Measurements from ENCODE around the gene KPNA2. TPM values are rescaled to one million over a fixed set of nuclear protein-coding genes. Genes with fewer than 3 reads are reported as not detected.
A peak's percentile ranks its signal among the peaks of the same experiment; 100 is the strongest.

The KPNA2 gene
- total and polyA plus RNA-seq, 9 of the 15 experiments (the other 6 are each of a cell fraction or from before 2014, with no cell fraction given): 132 to 984 (median 241) TPM

DNA sequence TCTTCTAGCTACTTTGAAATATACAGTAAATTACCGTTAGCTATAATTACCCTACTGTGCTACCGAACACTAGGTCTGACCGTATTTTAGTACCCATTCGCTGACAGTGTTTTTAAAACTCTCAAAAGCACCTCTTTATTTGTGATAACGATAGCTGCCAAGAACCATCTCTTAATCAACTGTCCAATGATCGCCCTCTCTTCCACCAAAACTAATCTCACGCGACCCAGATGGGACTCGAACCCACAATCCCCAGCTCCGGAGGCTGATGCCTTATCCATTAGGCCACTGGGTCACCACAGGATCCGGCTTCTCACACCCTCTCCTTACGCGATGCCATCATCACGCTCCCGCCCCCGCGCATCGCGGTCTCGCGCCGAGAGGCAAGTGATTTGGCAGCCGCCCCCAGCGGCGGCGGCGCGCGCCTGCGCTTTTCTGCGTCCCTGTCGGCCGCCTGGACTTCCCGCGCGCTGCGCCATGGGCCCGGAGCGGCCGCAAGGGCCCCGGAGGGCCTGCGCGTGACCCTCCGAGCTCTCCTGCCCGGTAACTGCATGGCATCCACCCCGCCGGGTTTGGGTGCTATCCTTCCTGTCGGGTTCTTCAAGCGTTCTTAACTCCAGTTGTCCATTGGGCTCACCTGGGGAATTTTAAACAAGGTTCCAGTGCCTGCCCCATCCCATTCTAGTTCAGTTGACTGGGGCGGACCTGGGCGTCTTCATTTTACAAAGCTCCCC is 15.7 kb upstream of the KPNA2 start (continued):
- peak; percentile 94 for TF ChIP-seq RBM22 (IDR thresholded peaks at IDR 0.05; ENCODE audit: low read depth, low read length, poor library complexity, severe bottlenecking)
- peak; percentile 97 for TF ChIP-seq RBFOX2 (IDR thresholded peaks at IDR 0.05; ENCODE audit: low read depth, low read length)
- TF ChIP-seq, protein P1, sequence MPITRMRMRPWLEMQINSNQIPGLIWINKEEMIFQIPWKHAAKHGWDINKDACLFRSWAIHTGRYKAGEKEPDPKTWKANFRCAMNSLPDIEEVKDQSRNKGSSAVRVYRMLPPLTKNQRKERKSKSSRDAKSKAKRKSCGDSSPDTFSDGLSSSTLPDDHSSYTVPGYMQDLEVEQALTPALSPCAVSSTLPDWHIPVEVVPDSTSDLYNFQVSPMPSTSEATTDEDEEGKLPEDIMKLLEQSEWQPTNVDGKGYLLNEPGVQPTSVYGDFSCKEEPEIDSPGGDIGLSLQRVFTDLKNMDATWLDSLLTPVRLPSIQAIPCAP (CRISPR knock-in tag; IDR thresholded peaks at IDR 0.05; ENCODE audit: borderline replicate concordance): no peak
- TF ChIP-seq MTA2 (IDR thresholded peaks at IDR 0.05; ENCODE audit: low read depth): no peak
- no peak for TF ChIP-seq RBM34 (IDR thresholded peaks at IDR 0.05; ENCODE audit: borderline replicate concordance, insufficient read depth, low read length)
- TF ChIP-seq, protein P2, sequence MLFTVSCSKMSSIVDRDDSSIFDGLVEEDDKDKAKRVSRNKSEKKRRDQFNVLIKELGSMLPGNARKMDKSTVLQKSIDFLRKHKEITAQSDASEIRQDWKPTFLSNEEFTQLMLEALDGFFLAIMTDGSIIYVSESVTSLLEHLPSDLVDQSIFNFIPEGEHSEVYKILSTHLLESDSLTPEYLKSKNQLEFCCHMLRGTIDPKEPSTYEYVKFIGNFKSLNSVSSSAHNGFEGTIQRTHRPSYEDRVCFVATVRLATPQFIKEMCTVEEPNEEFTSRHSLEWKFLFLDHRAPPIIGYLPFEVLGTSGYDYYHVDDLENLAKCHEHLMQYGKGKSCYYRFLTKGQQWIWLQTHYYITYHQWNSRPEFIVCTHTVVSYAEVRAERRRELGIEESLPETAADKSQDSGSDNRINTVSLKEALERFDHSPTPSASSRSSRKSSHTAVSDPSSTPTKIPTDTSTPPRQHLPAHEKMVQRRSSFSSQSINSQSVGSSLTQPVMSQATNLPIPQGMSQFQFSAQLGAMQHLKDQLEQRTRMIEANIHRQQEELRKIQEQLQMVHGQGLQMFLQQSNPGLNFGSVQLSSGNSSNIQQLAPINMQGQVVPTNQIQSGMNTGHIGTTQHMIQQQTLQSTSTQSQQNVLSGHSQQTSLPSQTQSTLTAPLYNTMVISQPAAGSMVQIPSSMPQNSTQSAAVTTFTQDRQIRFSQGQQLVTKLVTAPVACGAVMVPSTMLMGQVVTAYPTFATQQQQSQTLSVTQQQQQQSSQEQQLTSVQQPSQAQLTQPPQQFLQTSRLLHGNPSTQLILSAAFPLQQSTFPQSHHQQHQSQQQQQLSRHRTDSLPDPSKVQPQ (CRISPR knock-in tag; IDR thresholded peaks at IDR 0.05; ENCODE audit: borderline replicate concordance): no peak
- TF ChIP-seq, protein P3, sequence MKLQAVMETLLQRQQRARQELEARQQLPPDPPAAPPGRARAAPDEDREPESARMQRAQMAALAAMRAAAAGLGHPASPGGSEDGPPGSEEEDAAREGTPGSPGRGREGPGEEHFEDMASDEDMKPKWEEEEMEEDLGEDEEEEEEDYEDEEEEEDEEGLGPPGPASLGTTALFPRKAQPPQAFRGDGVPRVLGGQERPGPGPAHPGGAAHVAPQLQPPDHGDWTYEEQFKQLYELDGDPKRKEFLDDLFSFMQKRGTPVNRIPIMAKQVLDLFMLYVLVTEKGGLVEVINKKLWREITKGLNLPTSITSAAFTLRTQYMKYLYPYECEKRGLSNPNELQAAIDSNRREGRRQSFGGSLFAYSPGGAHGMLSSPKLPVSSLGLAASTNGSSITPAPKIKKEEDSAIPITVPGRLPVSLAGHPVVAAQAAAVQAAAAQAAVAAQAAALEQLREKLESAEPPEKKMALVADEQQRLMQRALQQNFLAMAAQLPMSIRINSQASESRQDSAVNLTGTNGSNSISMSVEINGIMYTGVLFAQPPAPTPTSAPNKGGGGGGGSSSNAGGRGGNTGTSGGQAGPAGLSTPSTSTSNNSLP (IDR thresholded peaks at IDR 0.05; ENCODE audit: borderline replicate concordance, low read depth, low read length): peak; percentile 97
- TF ChIP-seq ETS2 (tag; IDR thresholded peaks at IDR 0.05; ENCODE audit: borderline replicate concordance, poor library complexity, severe bottlenecking): no peak
- peak; percentile 89; the same call in 1 of the 2 replicates for TF ChIP-seq LCOR (CRISPR knock-in tag; IDR thresholded peaks at IDR 0.05)
- peak; percentile 87; the same call in 1 of the 2 replicates for TF ChIP-seq NFRKB (IDR thresholded peaks at IDR 0.05; ENCODE audit: low read depth)
- peak; percentile 77 for TF ChIP-seq ZBTB1 (CRISPR knock-in tag; IDR thresholded peaks at IDR 0.05; ENCODE audit: borderline replicate concordance, low read depth)
- TF ChIP-seq CSDE1 (IDR thresholded peaks at IDR 0.05): peak in 1 of 2 experiments; percentile 92; a peak in 2 of 4 replicates
- TF ChIP-seq NR2F6 (CRISPR knock-in tag; IDR thresholded peaks at IDR 0.05): peak; percentile 83; the same call in 1 of the 2 replicates
- TF ChIP-seq KHSRP (IDR thresholded peaks at IDR 0.05): no peak
- TF ChIP-seq, protein P4, sequence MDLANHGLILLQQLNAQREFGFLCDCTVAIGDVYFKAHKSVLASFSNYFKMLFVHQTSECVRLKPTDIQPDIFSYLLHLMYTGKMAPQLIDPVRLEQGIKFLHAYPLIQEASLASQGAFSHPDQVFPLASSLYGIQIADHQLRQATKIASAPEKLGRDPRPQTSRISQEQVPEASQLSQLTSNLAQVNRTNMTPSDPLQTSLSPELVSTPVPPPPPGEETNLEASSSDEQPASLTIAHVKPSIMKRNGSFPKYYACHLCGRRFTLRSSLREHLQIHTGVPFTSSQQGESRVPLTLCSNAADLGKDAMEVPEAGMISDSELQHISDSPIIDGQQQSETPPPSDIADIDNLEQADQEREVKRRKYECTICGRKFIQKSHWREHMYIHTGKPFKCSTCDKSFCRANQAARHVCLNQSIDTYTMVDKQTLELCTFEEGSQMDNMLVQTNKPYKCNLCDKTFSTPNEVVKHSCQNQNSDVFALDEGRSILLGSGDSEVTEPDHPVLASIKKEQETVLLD (IDR thresholded peaks at IDR 0.05): peak; percentile 82; the same call in 1 of the 2 replicates
- TF ChIP-seq ETV6 (IDR thresholded peaks at IDR 0.05; ENCODE audit: borderline replicate concordance in 1 of 2, low read depth in 2 of 2, low read length in 1 of 2): no peak
- TF ChIP-seq ETV6 (CRISPR knock-in tag; IDR thresholded peaks at IDR 0.05; ENCODE audit: borderline replicate concordance): no peak

Data from K562 (cell line).